Neural cell (in vitro differentiated cells): ENCODE measurements around the gene MAP7D2. TPM values are rescaled to one million over a fixed set of nuclear protein-coding genes. Genes with fewer than 3 reads are reported as not detected.

Experiments
- H2AFZ ChIP-seq: fragments of 200-600, 300-800 bp; sonication (generic), shearing (Covaris generic); 2 replicates; pipeline ENCODE4 v1.6.0; 2014; ENCODE audit warnings: low read depth, mild to moderate bottlenecking, antibody characterized with exemption, low read length, moderate library complexity
- H3F3A ChIP-seq: fragments of 200-600 bp; shearing (Covaris generic); 2 replicates; pipeline ENCODE4 v1.6.1; 2016; ENCODE audit warnings: mild to moderate bottlenecking, moderate library complexity, mixed read lengths, antibody characterized with exemption, low read length; ENCODE audit not compliant: insufficient read depth, poor library complexity, severe bottlenecking
- H3K27ac ChIP-seq: fragments of 200-600, 300-800 bp; sonication (generic), shearing (Covaris generic); 2 replicates; pipeline ENCODE4 v1.5.1; 2014; ENCODE audit warnings: mild to moderate bottlenecking, low read length, moderate library complexity
- H3K27me3 ChIP-seq: fragments of 300-800, 200-600 bp; sonication (generic), shearing (Covaris generic); 2 replicates; pipeline ENCODE4 v1.6.0; 2014; ENCODE audit warnings: mild to moderate bottlenecking, low read depth, low read length, moderate library complexity; ENCODE audit not compliant: insufficient read depth
- H3K36me3 ChIP-seq: fragments of 300-800, 200-600 bp; sonication (generic), shearing (Covaris generic); 2 replicates; pipeline ENCODE4 v1.5.1; 2014; ENCODE audit warnings: mild to moderate bottlenecking, antibody characterized with exemption, low read length, moderate library complexity; ENCODE audit not compliant: insufficient read depth
- H3K4me2 ChIP-seq: fragments of 300-800, 200-600 bp; sonication (generic), shearing (Covaris generic); 2 replicates; pipeline ENCODE4 v1.6.0; 2014; ENCODE audit warnings: mild to moderate bottlenecking, low read length
- H3K4me3 ChIP-seq: fragments of 300-800, 200-600 bp; sonication (generic), shearing (Covaris generic); 2 replicates; pipeline ENCODE4 v1.5.1; 2014; ENCODE audit warnings: mild to moderate bottlenecking, low read length, moderate library complexity
- H3K79me2 ChIP-seq: fragments of 200-600 bp; shearing (Covaris generic); replicated peaks from 2 replicates; pipeline ENCODE4 v1.6.0; 2014; ENCODE audit warnings: mild to moderate bottlenecking, low read length, moderate library complexity; ENCODE audit not compliant: insufficient read depth
- H3K9ac ChIP-seq: fragments of 300-800, 200-600 bp; sonication (generic), shearing (Covaris generic); 2 replicates; pipeline ENCODE4 v1.6.1; 2016; ENCODE audit warnings: mild to moderate bottlenecking, low read length, mixed read lengths
- H3K9me2 ChIP-seq: fragments of 200-600 bp; shearing (Covaris generic); 2 replicates; pipeline ENCODE4 v1.6.1; 2016; ENCODE audit warnings: mild to moderate bottlenecking, low read length, mixed read lengths; ENCODE audit not compliant: insufficient read depth
- H3K9me3 ChIP-seq: fragments of 200-600, 300-800 bp; sonication (generic), shearing (Covaris generic); 2 replicates; pipeline ENCODE4 v1.6.1; 2016; ENCODE audit warnings: mild to moderate bottlenecking, mixed run types, low read length, moderate library complexity, mixed read lengths
- H4K20me1 ChIP-seq: fragments of 200-600 bp; shearing (Covaris generic); 2 replicates; pipeline ENCODE4 v1.6.1; 2016; ENCODE audit warnings: mild to moderate bottlenecking, mixed run types; ENCODE audit not compliant: insufficient read depth
- CTCF ChIP-seq: fragments of 450-650 bp; IDR thresholded peaks from 2 replicates; pipeline ENCODE4 v1.5.1; 2014; ENCODE audit warnings: antibody characterized with exemption, mild to moderate bottlenecking, moderate library complexity; ENCODE audit not compliant: poor library complexity, severe bottlenecking
- EP300 ChIP-seq: fragments of 450-650 bp; conservative IDR thresholded peaks from 2 replicates; pipeline ENCODE4 v1.6.1; 2014; ENCODE audit warnings: antibody characterized with exemption, mild to moderate bottlenecking, moderate library complexity; ENCODE audit not compliant: poor library complexity, severe bottlenecking
- EZH2 ChIP-seq: fragments of 200-600, 300-800 bp; shearing (Covaris generic), sonication (generic); IDR thresholded peaks from 2 replicates; pipeline ENCODE4 v1.6.1; 2014; ENCODE audit warnings: antibody characterized with exemption, low read length, borderline replicate concordance, mild to moderate bottlenecking; ENCODE audit not compliant: insufficient read depth, poor library complexity, severe bottlenecking
- MXI1 ChIP-seq: fragments of 450-650 bp; conservative IDR thresholded peaks from 2 replicates; pipeline ENCODE4 v1.6.1; 2014; ENCODE audit warnings: antibody characterized with exemption, mild to moderate bottlenecking; ENCODE audit not compliant: poor library complexity, severe bottlenecking
- POLR2AphosphoS5 ChIP-seq: IDR thresholded peaks from 2 replicates; pipeline ENCODE4 v1.6.1; 2012
- RAD21 ChIP-seq: fragments of 450-650 bp; conservative IDR thresholded peaks from 2 replicates; pipeline ENCODE4 v1.6.1; 2014; ENCODE audit warnings: antibody characterized with exemption, mild to moderate bottlenecking, moderate library complexity
- SMC3 ChIP-seq: fragments of 450-650 bp; conservative IDR thresholded peaks from 2 replicates; pipeline ENCODE4 v1.6.1; 2014; ENCODE audit warnings: antibody characterized with exemption, mild to moderate bottlenecking, moderate library complexity; ENCODE audit not compliant: poor library complexity
- TAF1 ChIP-seq: IDR thresholded peaks from 2 replicates; pipeline ENCODE4 v1.6.1; 2012; ENCODE audit warnings: low read depth
- polyA plus RNA-seq: library from polyadenylated mRNA; depleted of rRNA; stranded (reverse); fragments of >200 nt; gene quantifications from 2 replicates; pipeline ENCODE4 v1.2.3, GENCODE V29; 2014
- TF ChIP-seq, protein P1 (sequence below): IDR thresholded peaks from 2 replicates; pipeline ENCODE4 v1.6.1; 2012; ENCODE audit warnings: borderline replicate concordance

MAP7D2 gene
- polyA plus RNA-seq, 1 donor from 2014 or later = 6.4 TPM

GRCh38 chrX:20063153-20063552, 53.6 kb downstream of the MAP7D2 start:
- TF ChIP-seq RAD21 = no peak
- TF ChIP-seq SMC3 = no peak
- no peak for TF ChIP-seq EP300
- no peak for TF ChIP-seq EZH2
- no peak for TF ChIP-seq MXI1
- TF ChIP-seq TAF1 = no peak
- TF ChIP-seq POLR2AphosphoS5 = no peak
- no peak for TF ChIP-seq CTCF
- TF ChIP-seq, protein P1, sequence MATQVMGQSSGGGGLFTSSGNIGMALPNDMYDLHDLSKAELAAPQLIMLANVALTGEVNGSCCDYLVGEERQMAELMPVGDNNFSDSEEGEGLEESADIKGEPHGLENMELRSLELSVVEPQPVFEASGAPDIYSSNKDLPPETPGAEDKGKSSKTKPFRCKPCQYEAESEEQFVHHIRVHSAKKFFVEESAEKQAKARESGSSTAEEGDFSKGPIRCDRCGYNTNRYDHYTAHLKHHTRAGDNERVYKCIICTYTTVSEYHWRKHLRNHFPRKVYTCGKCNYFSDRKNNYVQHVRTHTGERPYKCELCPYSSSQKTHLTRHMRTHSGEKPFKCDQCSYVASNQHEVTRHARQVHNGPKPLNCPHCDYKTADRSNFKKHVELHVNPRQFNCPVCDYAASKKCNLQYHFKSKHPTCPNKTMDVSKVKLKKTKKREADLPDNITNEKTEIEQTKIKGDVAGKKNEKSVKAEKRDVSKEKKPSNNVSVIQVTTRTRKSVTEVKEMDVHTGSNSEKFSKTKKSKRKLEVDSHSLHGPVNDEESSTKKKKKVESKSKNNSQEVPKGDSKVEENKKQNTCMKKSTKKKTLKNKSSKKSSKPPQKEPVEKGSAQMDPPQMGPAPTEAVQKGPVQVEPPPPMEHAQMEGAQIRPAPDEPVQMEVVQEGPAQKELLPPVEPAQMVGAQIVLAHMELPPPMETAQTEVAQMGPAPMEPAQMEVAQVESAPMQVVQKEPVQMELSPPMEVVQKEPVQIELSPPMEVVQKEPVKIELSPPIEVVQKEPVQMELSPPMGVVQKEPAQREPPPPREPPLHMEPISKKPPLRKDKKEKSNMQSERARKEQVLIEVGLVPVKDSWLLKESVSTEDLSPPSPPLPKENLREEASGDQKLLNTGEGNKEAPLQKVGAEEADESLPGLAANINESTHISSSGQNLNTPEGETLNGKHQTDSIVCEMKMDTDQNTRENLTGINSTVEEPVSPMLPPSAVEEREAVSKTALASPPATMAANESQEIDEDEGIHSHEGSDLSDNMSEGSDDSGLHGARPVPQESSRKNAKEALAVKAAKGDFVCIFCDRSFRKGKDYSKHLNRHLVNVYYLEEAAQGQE = no peak
- no peaks in the 10 kb centered on the region for H3K27me3 ChIP-seq

DNA sequence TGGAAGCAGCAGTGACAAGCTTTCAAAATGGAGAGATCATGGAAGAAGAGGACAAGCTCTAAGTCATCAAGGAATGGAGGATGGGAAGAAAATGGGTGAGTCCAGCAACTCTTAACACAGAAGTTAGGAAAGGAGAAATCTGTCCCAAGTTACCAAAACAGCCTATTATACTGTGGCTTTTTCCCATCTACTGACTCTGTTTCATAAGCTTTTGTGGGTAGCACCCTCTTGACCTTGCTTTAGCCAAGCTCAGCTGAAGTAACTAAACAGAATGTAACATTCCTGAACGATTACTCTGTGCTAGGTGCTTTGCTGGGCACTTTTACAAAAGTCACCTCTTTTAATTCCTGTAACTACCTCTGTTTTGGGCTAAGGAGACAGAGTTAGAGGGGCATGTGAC, 54.9 kb downstream of the MAP7D2 start:
- TF ChIP-seq TAF1 (no peak), MXI1 (no peak), POLR2AphosphoS5 (no peak), CTCF (no peak)
- TF ChIP-seq, protein P1 = no peak
- no peaks in the 10 kb centered on the region for H3K9me3 ChIP-seq
- no peaks in the 10 kb centered on the region for H3K9me2 ChIP-seq
- H3K4me3 ChIP-seq = no peak overlapping the region
- no peaks in the 10 kb centered on the region for H3K36me3 ChIP-seq
- H3K9ac ChIP-seq = no peak overlapping the region
- no peaks in the 10 kb centered on the region for H3K27me3 ChIP-seq
- H2AFZ ChIP-seq = no peak overlapping the region
- no peak overlapping the region for H3K27ac ChIP-seq
- H4K20me1 ChIP-seq = no peaks in the 10 kb centered on the region
- H3K79me2 ChIP-seq = no peaks in the 10 kb centered on the region
- H3F3A ChIP-seq = no peaks in the 10 kb centered on the region
- no peak overlapping the region for H3K4me2 ChIP-seq

More at GRCh38 chrX:20063153-20063552, 53.6 kb downstream of the MAP7D2 start:
- no peaks in the 10 kb centered on the region for H3K9me2 ChIP-seq
- no peaks in the 10 kb centered on the region for H4K20me1 ChIP-seq
- H3K9me3 ChIP-seq = no peaks in the 10 kb centered on the region
- no peaks in the 10 kb centered on the region for H3F3A ChIP-seq
- H2AFZ ChIP-seq = no peak overlapping the region
- H3K4me2 ChIP-seq = no peak overlapping the region
- no peaks in the 10 kb centered on the region for H3K79me2 ChIP-seq
- H3K9ac ChIP-seq = no peak overlapping the region
- H3K27ac ChIP-seq = no peak overlapping the region
- no peaks in the 10 kb centered on the region for H3K36me3 ChIP-seq
- no peak overlapping the region for H3K4me3 ChIP-seq
